Type B pancreatic cell (in vitro differentiated cells): ENCODE measurements around the gene CEP128. TPM values are rescaled to one million over a fixed set of nuclear protein-coding genes. Genes with fewer than 3 reads are reported as not detected.

Source experiments
- DNase-seq: peaks from one replicate; pipeline ENCODE4 v3.0.0; 2021; ENCODE audit warnings: mixed read lengths; ENCODE audit not compliant: unreplicated experiment; ENCODE audit errors: extremely low spot score
- H3K27ac Mint-ChIP-seq: 2 replicates; pipeline ENCODE4 v1.8.0; 2021; ENCODE audit warnings: mild to moderate bottlenecking, mixed read lengths
- H3K27me3 Mint-ChIP-seq: 2 replicates; pipeline ENCODE4 v1.8.0; 2021; ENCODE audit warnings: mixed read lengths
- H3K36me3 Mint-ChIP-seq: 2 replicates; pipeline ENCODE4 v1.8.0; 2021; ENCODE audit warnings: mixed read lengths
- H3K4me1 Mint-ChIP-seq: one replicate; pipeline ENCODE4 v1.8.0; 2021; ENCODE audit warnings: mixed read lengths; ENCODE audit not compliant: unreplicated experiment
- H3K4me3 Mint-ChIP-seq: 2 replicates; pipeline ENCODE4 v1.8.0; 2021; ENCODE audit warnings: mild to moderate bottlenecking, mixed read lengths
- H3K9me3 Mint-ChIP-seq: 2 replicates; pipeline ENCODE4 v1.8.0; 2021; ENCODE audit warnings: mixed read lengths
- CTCF ChIP-seq: fragments of 200-600 bp; sonication (generic); conservative IDR thresholded peaks from 2 replicates; pipeline ENCODE4 v1.5.0; 2021; ENCODE audit warnings: antibody characterized with exemption, mild to moderate bottlenecking
- total RNA-seq: library from RNA; stranded (reverse); gene quantifications from 2 replicates; pipeline ENCODE4 v1.2.1, GENCODE V29; 2021; ENCODE audit warnings: low replicate concordance

CEP128 gene
- total RNA-seq, 1 donor from 2014 or later: 17.7 TPM

- no peak for DNase-seq
- Mint-ChIP-seq H3K9me3 (no peaks in the 10 kb centered on the region), H3K27ac (no peak overlapping the region), H3K27me3 (no peaks in the 10 kb centered on the region), H3K36me3 (peaks cover 4% of the 10 kb centered on the region), H3K4me1 (no peaks in the 10 kb centered on the region), H3K4me3 (no peak overlapping the region)
- TF ChIP-seq CTCF: no peak
Observed at GRCh38 chr14:80577599-80577998, 363.9 kb downstream of the CEP128 start.

GRCh38 chr14:80576401-80576800 lies 365.1 kb downstream of the CEP128 start:
- H3K27me3 Mint-ChIP-seq: no peaks in the 10 kb centered on the region

GRCh38 chr14:80575763-80576162 lies 365.8 kb downstream of the CEP128 start:
- no peaks in the 10 kb centered on the region for H3K27me3 Mint-ChIP-seq
- TF ChIP-seq CTCF: no peak
- peaks cover 4% of the 10 kb centered on the region for H3K36me3 Mint-ChIP-seq
- no peak overlapping the region for H3K4me3 Mint-ChIP-seq
- H3K4me1 Mint-ChIP-seq: no peaks in the 10 kb centered on the region
- H3K9me3 Mint-ChIP-seq: no peaks in the 10 kb centered on the region
- H3K27ac Mint-ChIP-seq: no peak overlapping the region
- DNase-seq: no peak

More at GRCh38 chr14:80576401-80576800, 365.1 kb downstream of the CEP128 start:
- TF ChIP-seq CTCF: no peak
- H3K4me3 Mint-ChIP-seq: no peak overlapping the region
- DNase-seq: no peak
- H3K9me3 Mint-ChIP-seq: no peaks in the 10 kb centered on the region
- no peaks in the 10 kb centered on the region for H3K4me1 Mint-ChIP-seq
- peaks cover 4% of the 10 kb centered on the region for H3K36me3 Mint-ChIP-seq
- no peak overlapping the region for H3K27ac Mint-ChIP-seq

- H3K4me3 Mint-ChIP-seq: no peak overlapping the region
- H3K36me3 Mint-ChIP-seq: peaks cover 4% of the 10 kb centered on the region
- DNase-seq: no peak
- no peaks in the 10 kb centered on the region for H3K4me1 Mint-ChIP-seq
- no peaks in the 10 kb centered on the region for H3K9me3 Mint-ChIP-seq
- no peaks in the 10 kb centered on the region for H3K27me3 Mint-ChIP-seq
- no peak overlapping the region for H3K27ac Mint-ChIP-seq
- peak; percentile 24 for TF ChIP-seq CTCF
Observed at GRCh38 chr14:80572666-80573065, 368.9 kb downstream of the CEP128 start.

- no peak overlapping the region for H3K27ac Mint-ChIP-seq
- DNase-seq: no peak
- H3K4me1 Mint-ChIP-seq: no peaks in the 10 kb centered on the region
- H3K9me3 Mint-ChIP-seq: no peaks in the 10 kb centered on the region
- no peaks in the 10 kb centered on the region for H3K27me3 Mint-ChIP-seq
- no peak for TF ChIP-seq CTCF
- no peaks in the 10 kb centered on the region for H3K36me3 Mint-ChIP-seq
- H3K4me3 Mint-ChIP-seq: no peak overlapping the region
Observed at GRCh38 chr14:80570930-80571298, 370.6 kb downstream of the CEP128 start.
